ENCODE data around the gene USP33.

GRCh38 chr1:77682460-77683159 lies 77.0 kb downstream of the USP33 start, which contains the start of gene ZZZ3:
- TF ChIP-seq POLR2A (IDR thresholded peaks at IDR 0.05): peak in 1 of 2 donors; percentile 8
- TF ChIP-seq, protein P1, sequence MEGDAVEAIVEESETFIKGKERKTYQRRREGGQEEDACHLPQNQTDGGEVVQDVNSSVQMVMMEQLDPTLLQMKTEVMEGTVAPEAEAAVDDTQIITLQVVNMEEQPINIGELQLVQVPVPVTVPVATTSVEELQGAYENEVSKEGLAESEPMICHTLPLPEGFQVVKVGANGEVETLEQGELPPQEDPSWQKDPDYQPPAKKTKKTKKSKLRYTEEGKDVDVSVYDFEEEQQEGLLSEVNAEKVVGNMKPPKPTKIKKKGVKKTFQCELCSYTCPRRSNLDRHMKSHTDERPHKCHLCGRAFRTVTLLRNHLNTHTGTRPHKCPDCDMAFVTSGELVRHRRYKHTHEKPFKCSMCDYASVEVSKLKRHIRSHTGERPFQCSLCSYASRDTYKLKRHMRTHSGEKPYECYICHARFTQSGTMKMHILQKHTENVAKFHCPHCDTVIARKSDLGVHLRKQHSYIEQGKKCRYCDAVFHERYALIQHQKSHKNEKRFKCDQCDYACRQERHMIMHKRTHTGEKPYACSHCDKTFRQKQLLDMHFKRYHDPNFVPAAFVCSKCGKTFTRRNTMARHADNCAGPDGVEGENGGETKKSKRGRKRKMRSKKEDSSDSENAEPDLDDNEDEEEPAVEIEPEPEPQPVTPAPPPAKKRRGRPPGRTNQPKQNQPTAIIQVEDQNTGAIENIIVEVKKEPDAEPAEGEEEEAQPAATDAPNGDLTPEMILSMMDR (IDR thresholded peaks at IDR 0.05): no peak
